K562 (cell line): ENCODE data around the gene CTCFL. TPM values are rescaled to one million over a fixed set of nuclear protein-coding genes. Genes with fewer than 3 reads are reported as not detected.
"Not testable (repeated sequence)": the region's sequence is repeated elsewhere in the genome, so short reads cannot be mapped to it uniquely, and the experiment has no call there.

Experiments
- ATAC-seq: fragments of 200-7000 bp; cut with Tn5 transposase; 3 replicates; pipeline ENCODE4 v1.9.1; 2020; ENCODE audit warnings: moderate library complexity
- BruUV-seq: library from RNA; stranded (reverse); fragments of 400-500 nt; replicated peaks from 2 replicates; lab custom pipeline; 2021; lab: Mats Ljungman, UMichigan
- CTCF ChIA-PET: fragments of 300-600 bp; formaldehyde crosslinking; extraction: SDS; loops from one replicate; lab custom pipeline; 2021; ENCODE audit warnings: low intra/inter-chr PET ratio; lab: Yijun Ruan, JAX
- POLR2A ChIA-PET: fragments of 300-600, 350-650 bp; sonication (Branson Sonifier 250); formaldehyde crosslinking; extraction: SDS; loops from one replicate; lab custom pipeline; 2021; ENCODE audit warnings: antibody characterized with exemption, inconsistent platforms; lab: Yijun Ruan, JAX
- DNase-seq, 4 experiments: peaks; one replicate each; pipeline versions ENCODE4 v3.0.0 to v3.0.0-alpha.2; 2011 to 2018; ENCODE audit warnings: low spot score in 3 of 4, mixed read lengths in 3 of 4; ENCODE audit errors: extremely low read depth in 1 of 4
- FAIRE-seq: peaks from 2 replicates; lab custom pipeline; 2011; peaks lifted over from hg19 to GRCh38; lab: Jason Lieb, UNC
- H2AFZ ChIP-seq: 2 replicates; pipeline ENCODE4 v1.6.0; 2011; ENCODE audit warnings: low read depth, low read length, control low read depth, inconsistent platforms
- H3K27ac ChIP-seq: fragments of 200-600 bp; 3 replicates; pipeline ENCODE4 v1.8.0; 2011; ENCODE audit warnings: low read depth, mild to moderate bottlenecking, control low read depth, inconsistent platforms, low read length, moderate library complexity, mixed read lengths; ENCODE audit errors: extremely low read depth
- H3K27me3 ChIP-seq, 2 experiments: fragments of 300-600 bp in 1 of 2; 2 replicates in 1 of 2; 3 replicates in 1 of 2; pipeline versions ENCODE4 v1.6.0 to v1.8.0; 2011; ENCODE audit warnings: inconsistent platforms in 2 of 2, low read length in 2 of 2, mild to moderate bottlenecking in 1 of 2, mixed read lengths in 1 of 2, moderate library complexity in 1 of 2; ENCODE audit not compliant: control insufficient read depth in 2 of 2, insufficient read depth in 2 of 2
- H3K36me3 ChIP-seq: fragments of 300-600 bp; 3 replicates; pipeline ENCODE4 v1.8.0; 2011; ENCODE audit warnings: mild to moderate bottlenecking, low read length, inconsistent platforms; ENCODE audit not compliant: control insufficient read depth, insufficient read depth
- H3K4me1 ChIP-seq, 2 experiments: fragments of 200-600 bp in 1 of 2; replicated peaks in 1 of 2; 2 replicates in 1 of 2; 3 replicates in 1 of 2; pipeline versions ENCODE4 v1.5.1 to v1.8.0; 2011; ENCODE audit warnings: inconsistent platforms in 2 of 2, low read length in 2 of 2, mild to moderate bottlenecking in 1 of 2, mixed read lengths in 1 of 2, moderate library complexity in 1 of 2; ENCODE audit not compliant: control insufficient read depth in 2 of 2, insufficient read depth in 2 of 2
- H3K4me2 ChIP-seq: 2 replicates; pipeline ENCODE4 v1.6.1; 2011; ENCODE audit warnings: low read length, control low read depth, inconsistent platforms, mixed read lengths; ENCODE audit not compliant: insufficient read depth
- H3K4me3 ChIP-seq: fragments of 200-600 bp; sonication (generic), shearing (Covaris generic); 2 replicates; pipeline ENCODE4 v1.5.1; 2016; ENCODE audit warnings: control low read depth, inconsistent platforms
- H3K79me2 ChIP-seq: fragments of 200-600 bp; 3 replicates; pipeline ENCODE4 v1.8.0; 2011; ENCODE audit warnings: low read length, inconsistent platforms; ENCODE audit not compliant: control insufficient read depth, insufficient read depth
- H3K9ac ChIP-seq, 2 experiments: 2 replicates each; pipeline versions ENCODE4 v1.6.0 to v1.6.1; 2011; ENCODE audit warnings: low read depth in 2 of 2, low read length in 2 of 2, control low read depth in 1 of 2, inconsistent platforms in 1 of 2, mild to moderate bottlenecking in 1 of 2, mixed read lengths in 1 of 2; ENCODE audit not compliant: insufficient read depth in 1 of 2
- H3K9me1 ChIP-seq: one replicate; pipeline ENCODE4 v1.6.0; 2011; ENCODE audit warnings: inconsistent platforms, mild to moderate bottlenecking, low read length, moderate library complexity; ENCODE audit not compliant: control insufficient read depth, insufficient read depth
- H3K9me3 ChIP-seq: replicated peaks from 2 replicates; pipeline ENCODE4 v1.5.1; 2011; ENCODE audit warnings: low read depth, low read length, inconsistent platforms; ENCODE audit not compliant: control insufficient read depth, insufficient read depth
- H4K20me1 ChIP-seq: replicated peaks from 2 replicates; pipeline ENCODE4 v1.6.1; 2011; ENCODE audit warnings: low read length, inconsistent platforms, mixed read lengths; ENCODE audit not compliant: control insufficient read depth, insufficient read depth
- AFF1 ChIP-seq, 2 experiments: fragments of 450-650 bp; IDR thresholded peaks; 2 replicates each; pipeline ENCODE4 v1.6.1; 2018; ENCODE audit warnings: mild to moderate bottlenecking in 2 of 2, low read depth in 1 of 2; ENCODE audit not compliant: partially characterized antibody in 2 of 2
- C11orf30 ChIP-seq: fragments of 450-650 bp; IDR thresholded peaks from 2 replicates; pipeline ENCODE4 v1.6.1; 2016; ENCODE audit warnings: low read depth, mild to moderate bottlenecking
- E2F5 ChIP-seq: sonication (generic); formaldehyde crosslinking; IDR thresholded peaks from 2 replicates; pipeline ENCODE4 v1.8.0; 2022; ENCODE audit warnings: mild to moderate bottlenecking, missing genetic modification reagents
- MXI1 ChIP-seq: IDR thresholded peaks from 2 replicates; pipeline ENCODE4 v1.6.1; 2011; ENCODE audit warnings: low read depth, mild to moderate bottlenecking, improper control_type of control experiment, low read length
- NFXL1 ChIP-seq: fragments of 450-650 bp; formaldehyde crosslinking; IDR thresholded peaks from 2 replicates; pipeline ENCODE4 v1.4.0; 2021; ENCODE audit warnings: mild to moderate bottlenecking
- NR3C1 ChIP-seq: sonication (generic); formaldehyde crosslinking; IDR thresholded peaks from 2 replicates; pipeline ENCODE4 v1.8.1; 2022; ENCODE audit warnings: missing genetic modification reagents
- RAD51 ChIP-seq: fragments of 450-650 bp; IDR thresholded peaks from 2 replicates; pipeline ENCODE4 v1.7.1; 2016; ENCODE audit warnings: low read depth, mild to moderate bottlenecking, borderline replicate concordance
- RBM39 ChIP-seq: fragments of 200-400 bp; formaldehyde crosslinking; optimal IDR thresholded peaks from 2 replicates; pipeline ENCODE3; 2018; ENCODE audit warnings: low read depth, low read length
- SMARCE1 ChIP-seq: fragments of 450-650 bp; IDR thresholded peaks from 2 replicates; pipeline ENCODE4 v1.7.1; 2016; ENCODE audit warnings: mild to moderate bottlenecking
- TAL1 ChIP-seq: fragments of 450-650 bp; IDR thresholded peaks from 2 replicates; pipeline ENCODE4 v1.6.1; 2016; ENCODE audit warnings: mild to moderate bottlenecking
- THRAP3 ChIP-seq: fragments of 450-650 bp; IDR thresholded peaks from 2 replicates; pipeline ENCODE4 v1.6.1; 2016; ENCODE audit warnings: mild to moderate bottlenecking, inconsistent platforms, borderline replicate concordance
- ZC3H8 ChIP-seq: fragments of 450-650 bp; IDR thresholded peaks from 2 replicates; pipeline ENCODE4 v1.6.1; 2017
- ZNF3 ChIP-seq: fragments of 250-450 bp; sonication (Bioruptor Pico); IDR thresholded peaks from 2 replicates; pipeline ENCODE4 v1.5.0; 2021; ENCODE audit warnings: mild to moderate bottlenecking, moderate library complexity
- ZNF316 ChIP-seq: fragments of 450-650 bp; IDR thresholded peaks from 2 replicates; pipeline ENCODE4 v1.6.1; 2016
- WGBS: fragments of 100-300 bp; shearing (Covaris generic); methylation state at CpG from one replicate; pipeline ENCODE4 v1.1.6; 2016; ENCODE audit warnings: low coverage, mixed read lengths; ENCODE audit not compliant: insufficient coverage; ENCODE audit errors: missing lambda C conversion rate; 5-methylcytosine and 5-hydroxymethylcytosine counted together
- in situ Hi-C: fragments of 300-500 bp; cut with MboI; formaldehyde crosslinking; loops from 4 replicates; pipeline ENCODE4 v1.15.0; 2018; ENCODE audit warnings: inconsistent platforms, mixed read lengths
- intact Hi-C: fragments of 100-400 bp; cut with micrococcal nuclease; formaldehyde crosslinking; loops from 2 replicates; pipeline ENCODE4 v1.14.2; 2022
- polyA plus RNA-seq, 8 experiments: library from polyadenylated mRNA; depleted of rRNA in 4 of 8; stranded (reverse) in 5 of 8; unstranded in 3 of 8; fragments of >200 nt; fragmentation: Nextera tagmentation in 2 of 8; fragmentation: Illumina TruSeq in 1 of 8; extraction: Ambion mirVana in 2 of 8; extraction: Trizol in 1 of 8; gene quantifications; 2 replicates each; pipeline versions ENCODE4 v1.2.1 to v1.2.3, GENCODE V29; 2011 to 2014; ENCODE audit warnings: inconsistent platforms in 1 of 8, missing spikeins in 1 of 8
- total RNA-seq, 7 experiments: library from RNA; depleted of rRNA in 6 of 7; stranded (reverse); fragments of >200 nt in 6 of 7; fragmentation: Illumina TruSeq in 2 of 7; extraction: Trizol in 2 of 7; gene quantifications; 2 replicates each; pipeline versions ENCODE4 v1.2.1 to v1.2.3, GENCODE V29; 2011 to 2021; ENCODE audit warnings: low replicate concordance in 1 of 7

The CTCFL gene
- total and polyA plus RNA-seq, 9 of the 15 experiments (the other 6 are each of a cell fraction or from before 2014, with no cell fraction given): 42.4 to 188 (median 111) TPM

DNA sequence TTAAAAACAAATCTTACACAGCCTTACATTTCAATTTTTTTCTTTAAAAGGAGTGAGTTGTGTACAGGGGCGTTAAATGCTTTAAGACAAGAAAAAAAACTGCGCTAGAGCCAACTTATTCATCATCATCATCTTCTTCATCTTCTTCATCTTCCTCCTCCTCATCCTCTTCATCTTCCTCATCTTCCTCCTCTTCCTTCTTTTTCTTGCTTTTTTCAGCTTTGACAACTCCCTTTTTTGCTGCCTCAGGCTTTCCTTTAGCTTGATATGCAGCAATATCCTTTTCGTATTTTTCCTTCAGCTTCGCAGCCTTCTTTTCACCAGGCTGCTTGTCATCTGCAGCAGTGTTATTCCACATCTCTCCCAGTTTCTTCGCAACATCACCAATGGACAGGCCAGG lies 36.7 kb downstream of the CTCFL start:
- H3K4me1 ChIP-seq, H3K4me2 ChIP-seq, H3K9me1 ChIP-seq, FAIRE-seq, DNase-seq, H3K36me3 ChIP-seq, H2AFZ ChIP-seq, intact Hi-C loops, ATAC-seq, CTCF ChIA-PET: not testable (repeated sequence)
- TF ChIP-seq C11orf30: peak; percentile 28; the same call in 1 of the 2 replicates
- TF ChIP-seq ZNF316: peak; percentile 63
- TF ChIP-seq, all 486 proteins: peak for 2; not testable (repeated sequence) for 484
- H3K4me3 ChIP-seq, H3K9ac ChIP-seq, BruUV-seq, H3K27me3 ChIP-seq, in situ Hi-C loops, H3K27ac ChIP-seq, H3K9me3 ChIP-seq, H4K20me1 ChIP-seq, H3K79me2 ChIP-seq: not testable (repeated sequence)
- POLR2A ChIA-PET: interaction anchor here (0.7 kb wide), 1 partner anchor 113 kb away, joined by 3 read pairs; no protein-coding TSS in a partner anchor
- 44% methylated on average over 5 of the region's 5 CpGs for WGBS

GRCh38 chr20:57485770-57486169 lies 39.2 kb downstream of the CTCFL start:
- Histone ChIP-seq H3K4me2 (no peak overlapping the region), H3K9me1 (no peaks in the 10 kb centered on the region), H3K9ac (no peak overlapping the region), H2AFZ (no peak overlapping the region), H4K20me1 (no peaks in the 10 kb centered on the region), H3K79me2 (no peaks in the 10 kb centered on the region), H3K36me3 (no peaks in the 10 kb centered on the region), H3K27me3 (no peaks in the 10 kb centered on the region), H3K9me3 (no peaks in the 10 kb centered on the region), H3K4me3 (no peak overlapping the region), H3K4me1 (peaks cover 5 to 8% of the 10 kb centered on the region in 2 experiments; a peak in 3 of 5 replicates), H3K27ac (no peak overlapping the region)
- ATAC-seq: no peak
- FAIRE-seq: no peak
- intact Hi-C loops (no loop called here), in situ Hi-C loops (no loop called here)
- no TSS peak for BruUV-seq
- WGBS: 43% methylated on average over 1 of the region's 1 CpG
- ChIA-PET POLR2A (no interaction called here), CTCF (no interaction called here)
- DNase-seq: no peak
- TF ChIP-seq NR3C1 (CRISPR knock-in tag) (no peak), ZNF3 (CRISPR knock-in tag) (no peak), ZC3H8 (no peak), RBM39 (no peak), RAD51 (no peak), E2F5 (CRISPR knock-in tag) (no peak), SMARCE1 (no peak), MXI1 (no peak), TAL1 (no peak), AFF1 (IDR thresholded peaks at IDR 0.05; ENCODE audit: low read depth in 1 of 2, partially characterized antibody in 2 of 2) (no peak), THRAP3 (no peak), NFXL1 (CRISPR knock-in tag) (no peak)
